HG03066 (cell line): ENCODE measurements around the gene RNF32.

Experiments
- ATAC-seq: cut with Tn5 transposase; IDR thresholded peaks from one replicate; pipeline ENCODE4 v1.9.1; 2021; ENCODE audit warnings: low read depth; ENCODE audit not compliant: unreplicated experiment

Gene RNF32

GRCh38 chr7:156725936-156726335 lies 85.4 kb downstream of the RNF32 start:
- ATAC-seq = no peak
